GM12878 (cell line): ENCODE measurements around the gene APOBEC3H. TPM values are rescaled to one million over a fixed set of nuclear protein-coding genes. Genes with fewer than 3 reads are reported as not detected.

ENCODE experiments used
- ASH2L ChIP-seq: fragments of 300-600, 200-600 bp; sonication (generic); IDR thresholded peaks from 2 replicates; pipeline ENCODE4 v1.6.1; 2017; ENCODE audit warnings: low read depth, mild to moderate bottlenecking, borderline replicate concordance
- BMI1 ChIP-seq: fragments of 450-650 bp; IDR thresholded peaks from 2 replicates; pipeline ENCODE4 v1.6.1; 2016; ENCODE audit warnings: mild to moderate bottlenecking, moderate library complexity, borderline replicate concordance
- CHD2 ChIP-seq: IDR thresholded peaks from 2 replicates; pipeline ENCODE4 v1.6.1; 2011; ENCODE audit warnings: low read depth, low read length, improper control_type of control experiment, borderline replicate concordance
- EED ChIP-seq: sonication (generic); IDR thresholded peaks from 2 replicates; pipeline ENCODE4 v1.6.1; 2016; ENCODE audit warnings: antibody characterized with exemption, low read depth
- ETV6 ChIP-seq, 2 experiments: fragments of 450-650 bp in 1 of 2; IDR thresholded peaks in 1 of 2; conservative IDR thresholded peaks in 1 of 2; 2 replicates each; pipeline ENCODE4 v1.6.1; 2014; ENCODE audit warnings: antibody characterized with exemption in 1 of 2, borderline replicate concordance in 1 of 2, low read depth in 1 of 2, mild to moderate bottlenecking in 1 of 2, moderate library complexity in 1 of 2
- HDAC2 ChIP-seq: fragments of 200-600 bp; sonication (generic); IDR thresholded peaks from 2 replicates; pipeline ENCODE4 v1.6.1; 2017
- KLF5 ChIP-seq: fragments of 450-650 bp; IDR thresholded peaks from 2 replicates; pipeline ENCODE4 v1.6.1; 2014; ENCODE audit warnings: mild to moderate bottlenecking; ENCODE audit not compliant: partially characterized antibody
- NFIC ChIP-seq: IDR thresholded peaks from 2 replicates; pipeline ENCODE4 v1.6.1; 2012; ENCODE audit warnings: low read depth, mild to moderate bottlenecking, inconsistent platforms, low read length, moderate library complexity
- NR2C2 ChIP-seq: IDR thresholded peaks from 2 replicates; pipeline ENCODE4 v1.6.1; 2011; ENCODE audit warnings: borderline replicate concordance, low read depth; ENCODE audit not compliant: control insufficient read depth, insufficient read length
- PAX5 ChIP-seq: IDR thresholded peaks from 2 replicates; pipeline ENCODE4 v1.6.1; 2011; ENCODE audit warnings: low read depth, low read length, borderline replicate concordance
- RAD51 ChIP-seq: fragments of 450-650 bp; IDR thresholded peaks from 2 replicates; pipeline ENCODE4 v1.6.1; 2016; ENCODE audit warnings: moderate library complexity, mild to moderate bottlenecking, inconsistent platforms
- SMC3 ChIP-seq: IDR thresholded peaks from 2 replicates; pipeline ENCODE4 v1.6.1; 2011; ENCODE audit warnings: low read length, improper control_type of control experiment, borderline replicate concordance
- SREBF2 ChIP-seq: IDR thresholded peaks from 2 replicates; pipeline ENCODE4 v1.6.1; 2012; ENCODE audit warnings: mild to moderate bottlenecking, low read length
- TCF12 ChIP-seq: IDR thresholded peaks from 2 replicates; pipeline ENCODE4 v1.6.1; 2011; ENCODE audit warnings: low read depth, mild to moderate bottlenecking, low read length
- ZNF274 ChIP-seq: IDR thresholded peaks from one replicate; pipeline ENCODE4 v1.8.0; 2011; ENCODE audit not compliant: insufficient read length, insufficient read depth
- ZZZ3 ChIP-seq: IDR thresholded peaks from 2 replicates; pipeline ENCODE4 v1.6.1; 2011; ENCODE audit warnings: low read depth; ENCODE audit not compliant: control insufficient read depth, insufficient read length
- polyA plus RNA-seq, 11 experiments: library from polyadenylated mRNA; depleted of rRNA in 4 of 11; unstranded in 6 of 11; stranded (reverse) in 5 of 11; fragments of >200 nt; fragmentation: Nextera tagmentation in 4 of 11; fragmentation: Illumina TruSeq in 1 of 11; extraction: Ambion mirVana in 4 of 11; extraction: Trizol in 1 of 11; gene quantifications; 1 replicate in 1 of 11; 2 replicates in 10 of 11; pipeline versions ENCODE4 v1.2.1 to v1.2.3, GENCODE V29; 2011 to 2016; ENCODE audit warnings: inconsistent platforms in 2 of 11, missing spikeins in 2 of 11, low read depth in 1 of 11
- total RNA-seq, 4 experiments: library from RNA; depleted of rRNA in 3 of 4; stranded (reverse); fragments of >200 nt in 3 of 4; fragmentation: Illumina TruSeq in 1 of 4; extraction: Trizol in 1 of 4; gene quantifications; 2 replicates each; pipeline versions ENCODE4 v1.2.1 to v1.2.3, GENCODE V29; 2013 to 2021
- TF ChIP-seq, protein P1 (sequence below): fragments of 450-650 bp; formaldehyde crosslinking; IDR thresholded peaks from 2 replicates; pipeline ENCODE4 v1.4.0; 2022; ENCODE audit warnings: mild to moderate bottlenecking, moderate library complexity
- TF ChIP-seq, protein P2 (sequence below): fragments of 450-650 bp; formaldehyde crosslinking; IDR thresholded peaks from 2 replicates; pipeline ENCODE4 v1.5.0; 2022; ENCODE audit warnings: mild to moderate bottlenecking, missing genetic modification characterization
- TF ChIP-seq, protein P3 (sequence below): IDR thresholded peaks from 2 replicates; pipeline ENCODE4 v1.6.1; 2011; ENCODE audit warnings: borderline replicate concordance, low read depth, mild to moderate bottlenecking, moderate library complexity, mixed read lengths, low read length; ENCODE audit not compliant: insufficient read depth; ENCODE audit errors: extremely low read length
- TF ChIP-seq, protein P4 (sequence below): fragments of 450-650 bp; conservative IDR thresholded peaks from 2 replicates; pipeline ENCODE4 v1.6.1; 2017; ENCODE audit warnings: mild to moderate bottlenecking, moderate library complexity

Gene APOBEC3H
- total and polyA plus RNA-seq, 10 of the 15 experiments (the other 5 are each of a cell fraction or from before 2014, with no cell fraction given): 7.5 to 23.0 (median 14.8) TPM

DNA sequence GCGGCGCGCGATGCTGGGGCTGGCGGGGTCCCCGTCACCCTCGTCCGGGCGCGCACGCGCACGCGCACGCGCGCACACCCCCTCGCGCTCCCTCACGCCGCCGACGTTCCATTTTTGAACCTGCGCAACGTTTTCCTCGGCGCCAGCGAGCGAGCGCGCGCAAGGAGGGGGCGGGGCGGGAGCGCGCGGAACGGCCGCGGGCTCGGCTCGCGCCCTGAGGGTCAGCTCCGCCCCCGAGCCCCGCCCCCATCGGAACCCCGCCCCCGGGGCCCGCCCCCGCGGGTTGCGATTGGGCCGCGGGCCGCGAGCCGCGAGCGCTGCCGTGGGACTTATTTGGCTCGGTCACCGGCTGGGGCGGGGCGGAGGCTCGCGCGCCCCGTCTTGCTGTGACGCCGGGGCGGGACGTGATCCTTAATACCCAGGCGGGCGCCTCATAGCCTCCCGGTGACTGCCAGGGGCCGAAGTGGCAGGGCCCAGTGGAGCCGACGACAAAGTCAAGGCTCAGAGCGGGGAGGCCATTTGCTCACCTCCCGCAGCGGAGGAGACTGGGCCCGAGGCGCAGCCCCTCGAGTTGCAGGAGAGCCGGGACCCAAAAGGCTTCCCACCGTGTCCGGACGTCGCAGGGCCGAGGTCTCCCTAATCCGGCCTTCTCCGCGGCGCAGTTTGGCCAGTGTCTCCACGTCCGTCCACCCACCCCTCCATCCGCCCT, 55.6 kb downstream of the APOBEC3H start, which contains the start of gene CBX7 (continued):
- TF ChIP-seq ETV6 (conservative IDR thresholded peaks at IDR 0.05 in 1 of 2, IDR thresholded peaks at IDR 0.05 in 1 of 2; ENCODE audit: borderline replicate concordance in 1 of 2, low read depth in 1 of 2) (no peak), TCF12 (no peak), PAX5 (no peak), BMI1 (no peak), RAD51 (no peak), HDAC2 (no peak), CHD2 (peak; percentile 42; the same call in 1 of the 2 replicates), SREBF2 (peak; percentile 29; the same call in 1 of the 2 replicates), NR2C2 (no peak), SMC3 (no peak), EED (no peak), ZZZ3 (no peak), ZNF274 (no peak), NFIC (no peak), KLF5 (no peak), ASH2L (no peak)
- TF ChIP-seq, protein P1, sequence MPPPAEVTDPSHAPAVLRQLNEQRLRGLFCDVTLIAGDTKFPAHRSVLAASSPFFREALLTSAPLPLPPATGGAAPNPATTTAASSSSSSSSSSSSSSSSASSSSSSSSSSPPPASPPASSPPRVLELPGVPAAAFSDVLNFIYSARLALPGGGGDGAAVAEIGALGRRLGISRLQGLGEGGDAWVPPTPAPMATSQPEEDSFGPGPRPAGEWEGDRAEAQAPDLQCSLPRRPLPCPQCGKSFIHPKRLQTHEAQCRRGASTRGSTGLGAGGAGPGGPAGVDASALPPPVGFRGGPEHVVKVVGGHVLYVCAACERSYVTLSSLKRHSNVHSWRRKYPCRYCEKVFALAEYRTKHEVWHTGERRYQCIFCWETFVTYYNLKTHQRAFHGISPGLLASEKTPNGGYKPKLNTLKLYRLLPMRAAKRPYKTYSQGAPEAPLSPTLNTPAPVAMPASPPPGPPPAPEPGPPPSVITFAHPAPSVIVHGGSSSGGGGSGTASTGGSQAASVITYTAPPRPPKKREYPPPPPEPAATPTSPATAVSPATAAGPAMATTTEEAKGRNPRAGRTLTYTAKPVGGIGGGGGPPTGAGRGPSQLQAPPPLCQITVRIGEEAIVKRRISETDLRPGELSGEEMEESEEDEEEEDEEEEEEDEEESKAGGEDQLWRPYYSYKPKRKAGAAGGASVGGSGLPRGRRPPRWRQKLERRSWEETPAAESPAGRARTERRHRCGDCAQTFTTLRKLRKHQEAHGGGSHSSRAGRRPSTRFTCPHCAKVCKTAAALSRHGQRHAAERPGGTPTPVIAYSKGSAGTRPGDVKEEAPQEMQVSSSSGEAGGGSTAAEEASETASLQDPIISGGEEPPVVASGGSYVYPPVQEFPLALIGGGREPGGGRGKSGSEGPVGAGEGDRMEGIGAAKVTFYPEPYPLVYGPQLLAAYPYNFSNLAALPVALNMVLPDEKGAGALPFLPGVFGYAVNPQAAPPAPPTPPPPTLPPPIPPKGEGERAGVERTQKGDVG (CRISPR knock-in tag): no peak
- TF ChIP-seq, protein P2, sequence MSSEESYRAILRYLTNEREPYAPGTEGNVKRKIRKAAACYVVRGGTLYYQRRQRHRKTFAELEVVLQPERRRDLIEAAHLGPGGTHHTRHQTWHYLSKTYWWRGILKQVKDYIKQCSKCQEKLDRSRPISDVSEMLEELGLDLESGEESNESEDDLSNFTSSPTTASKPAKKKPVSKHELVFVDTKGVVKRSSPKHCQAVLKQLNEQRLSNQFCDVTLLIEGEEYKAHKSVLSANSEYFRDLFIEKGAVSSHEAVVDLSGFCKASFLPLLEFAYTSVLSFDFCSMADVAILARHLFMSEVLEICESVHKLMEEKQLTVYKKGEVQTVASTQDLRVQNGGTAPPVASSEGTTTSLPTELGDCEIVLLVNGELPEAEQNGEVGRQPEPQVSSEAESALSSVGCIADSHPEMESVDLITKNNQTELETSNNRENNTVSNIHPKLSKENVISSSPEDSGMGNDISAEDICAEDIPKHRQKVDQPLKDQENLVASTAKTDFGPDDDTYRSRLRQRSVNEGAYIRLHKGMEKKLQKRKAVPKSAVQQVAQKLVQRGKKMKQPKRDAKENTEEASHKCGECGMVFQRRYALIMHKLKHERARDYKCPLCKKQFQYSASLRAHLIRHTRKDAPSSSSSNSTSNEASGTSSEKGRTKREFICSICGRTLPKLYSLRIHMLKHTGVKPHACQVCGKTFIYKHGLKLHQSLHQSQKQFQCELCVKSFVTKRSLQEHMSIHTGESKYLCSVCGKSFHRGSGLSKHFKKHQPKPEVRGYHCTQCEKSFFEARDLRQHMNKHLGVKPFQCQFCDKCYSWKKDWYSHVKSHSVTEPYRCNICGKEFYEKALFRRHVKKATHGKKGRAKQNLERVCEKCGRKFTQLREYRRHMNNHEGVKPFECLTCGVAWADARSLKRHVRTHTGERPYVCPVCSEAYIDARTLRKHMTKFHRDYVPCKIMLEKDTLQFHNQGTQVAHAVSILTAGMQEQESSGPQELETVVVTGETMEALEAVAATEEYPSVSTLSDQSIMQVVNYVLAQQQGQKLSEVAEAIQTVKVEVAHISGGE (CRISPR knock-in tag): no peak
- TF ChIP-seq, protein P3, sequence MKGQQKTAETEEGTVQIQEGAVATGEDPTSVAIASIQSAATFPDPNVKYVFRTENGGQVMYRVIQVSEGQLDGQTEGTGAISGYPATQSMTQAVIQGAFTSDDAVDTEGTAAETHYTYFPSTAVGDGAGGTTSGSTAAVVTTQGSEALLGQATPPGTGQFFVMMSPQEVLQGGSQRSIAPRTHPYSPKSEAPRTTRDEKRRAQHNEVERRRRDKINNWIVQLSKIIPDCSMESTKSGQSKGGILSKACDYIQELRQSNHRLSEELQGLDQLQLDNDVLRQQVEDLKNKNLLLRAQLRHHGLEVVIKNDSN: no peak
- TF ChIP-seq, protein P4, sequence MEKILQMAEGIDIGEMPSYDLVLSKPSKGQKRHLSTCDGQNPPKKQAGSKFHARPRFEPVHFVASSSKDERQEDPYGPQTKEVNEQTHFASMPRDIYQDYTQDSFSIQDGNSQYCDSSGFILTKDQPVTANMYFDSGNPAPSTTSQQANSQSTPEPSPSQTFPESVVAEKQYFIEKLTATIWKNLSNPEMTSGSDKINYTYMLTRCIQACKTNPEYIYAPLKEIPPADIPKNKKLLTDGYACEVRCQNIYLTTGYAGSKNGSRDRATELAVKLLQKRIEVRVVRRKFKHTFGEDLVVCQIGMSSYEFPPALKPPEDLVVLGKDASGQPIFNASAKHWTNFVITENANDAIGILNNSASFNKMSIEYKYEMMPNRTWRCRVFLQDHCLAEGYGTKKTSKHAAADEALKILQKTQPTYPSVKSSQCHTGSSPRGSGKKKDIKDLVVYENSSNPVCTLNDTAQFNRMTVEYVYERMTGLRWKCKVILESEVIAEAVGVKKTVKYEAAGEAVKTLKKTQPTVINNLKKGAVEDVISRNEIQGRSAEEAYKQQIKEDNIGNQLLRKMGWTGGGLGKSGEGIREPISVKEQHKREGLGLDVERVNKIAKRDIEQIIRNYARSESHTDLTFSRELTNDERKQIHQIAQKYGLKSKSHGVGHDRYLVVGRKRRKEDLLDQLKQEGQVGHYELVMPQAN: peak; percentile 32; the same call in 1 of the 2 replicates
